Right atrium auricular region (tissue), 2 donors: ENCODE data around the gene SAP30L. TPM values are rescaled to one million over a fixed set of nuclear protein-coding genes. Genes with fewer than 3 reads are reported as not detected.

Experiments
- DNase-seq: peaks from one replicate; pipeline ENCODE4 v3.0.0-alpha.2; 2019; ENCODE audit warnings: low spot score
- H3K27ac ChIP-seq, 2 donors: fragments of 200-600 bp; sonication (generic); 1 replicate in 1 of 2; 2 replicates in 1 of 2; pipeline ENCODE4 v1.5.1; 2016 to 2019
- H3K27me3 ChIP-seq, 2 donors: fragments of 200-600 bp; sonication (generic); one replicate each; pipeline versions ENCODE4 v1.5.1 to v1.6.0; 2017 to 2019
- H3K36me3 ChIP-seq: fragments of 200-600 bp; sonication (generic); one replicate; pipeline ENCODE4 v1.5.1; 2016
- H3K4me1 ChIP-seq, 2 donors: fragments of 200-600 bp; sonication (generic); one replicate each; pipeline versions ENCODE4 v1.5.1 to v1.6.0; 2017 to 2019
- H3K4me3 ChIP-seq, 2 donors: fragments of 200-600 bp; sonication (generic); 1 replicate in 1 of 2; 2 replicates in 1 of 2; pipeline ENCODE4 v1.5.1; 2017 to 2019; ENCODE audit warnings: mild to moderate bottlenecking in 1 of 2, moderate library complexity in 1 of 2
- H3K9me3 ChIP-seq, 2 donors: fragments of 200-600 bp; sonication (generic); one replicate each; pipeline ENCODE4 v1.5.1; 2019
- CTCF ChIP-seq, 2 donors: fragments of 200-600 bp; sonication (generic); IDR thresholded peaks; one replicate each; pipeline ENCODE4 v1.5.1; 2019; ENCODE audit warnings: antibody characterized with exemption in 2 of 2
- total RNA-seq, 2 donors: library from RNA; depleted of rRNA; stranded (reverse); fragments of >200 nt; gene quantifications; one replicate each; pipeline ENCODE4 v1.1.0, GENCODE V29; 2016

SAP30L gene
- total RNA-seq, 2 donors from 2014 or later: 17.1 to 18.9 TPM

GRCh38 chr5:154401931-154402330, 43.9 kb upstream of the SAP30L start:
- TF ChIP-seq CTCF (IDR thresholded peaks at IDR 0.05): no peak
- Histone ChIP-seq H3K27ac (no peak overlapping the region), H3K36me3 (no peaks in the 10 kb centered on the region), H3K9me3 (no peaks in the 10 kb centered on the region), H3K4me3 (no peak overlapping the region), H3K27me3 (no peaks in the 10 kb centered on the region), H3K4me1 (peaks cover 0 to 12% of the 10 kb centered on the region in 2 donors)
- no peak for DNase-seq

- no peak overlapping the region for H3K27ac ChIP-seq
- no peaks in the 10 kb centered on the region for H3K36me3 ChIP-seq
- H3K9me3 ChIP-seq: no peaks in the 10 kb centered on the region
- H3K4me1 ChIP-seq: peaks cover 0 to 9% of the 10 kb centered on the region in 2 donors
- no peak for TF ChIP-seq CTCF (IDR thresholded peaks at IDR 0.05)
- no peak for DNase-seq
- H3K4me3 ChIP-seq: no peak overlapping the region
- H3K27me3 ChIP-seq: no peaks in the 10 kb centered on the region
These were observed 43.2 kb upstream of the SAP30L start for GRCh38 chr5:154402611-154403010.

- Histone ChIP-seq H3K4me3 (no peak overlapping the region), H3K36me3 (no peaks in the 10 kb centered on the region), H3K4me1 (peaks cover 0 to 8% of the 10 kb centered on the region in 2 donors), H3K27ac (no peak overlapping the region), H3K9me3 (no peaks in the 10 kb centered on the region), H3K27me3 (no peaks in the 10 kb centered on the region)
- DNase-seq: no peak
- no peak for TF ChIP-seq CTCF (IDR thresholded peaks at IDR 0.05)
These were observed 42.6 kb upstream of the SAP30L start for GRCh38 chr5:154403234-154403633.

- no peak for DNase-seq
- no peak overlapping the region for H3K4me3 ChIP-seq
- no peak overlapping the region for H3K27ac ChIP-seq
- H3K9me3 ChIP-seq: no peaks in the 10 kb centered on the region
- no peak for TF ChIP-seq CTCF (IDR thresholded peaks at IDR 0.05)
- peaks cover 0 to 8% of the 10 kb centered on the region in 2 donors for H3K4me1 ChIP-seq
- H3K27me3 ChIP-seq: no peaks in the 10 kb centered on the region
- no peaks in the 10 kb centered on the region for H3K36me3 ChIP-seq
These were observed 41.9 kb upstream of the SAP30L start for GRCh38 chr5:154403776-154404387.

- Histone ChIP-seq H3K27ac (no peak overlapping the region), H3K27me3 (no peaks in the 10 kb centered on the region), H3K4me3 (peak overlapping the region; percentile 23 to 36), H3K9me3 (no peaks in the 10 kb centered on the region), H3K4me1 (peaks cover 0 to 8% of the 10 kb centered on the region in 2 donors), H3K36me3 (peaks cover 4% of the 10 kb centered on the region)
- peak; percentile 79 for DNase-seq
- peak; percentile 77 to 92 for TF ChIP-seq CTCF (IDR thresholded peaks at IDR 0.05)
These were observed 40.6 kb upstream of the SAP30L start for GRCh38 chr5:154405078-154405792.
